SIG-M5 treated with dmso at 0.1 percent for 504 hours (cell line): ENCODE data around the gene VAV1.

Experiments used
- DNase-seq: peaks from one replicate; lab custom pipeline; 2025; ENCODE audit not compliant: unreplicated experiment; lab: John Stamatoyannopoulos, UW

The VAV1 gene

GRCh38 chr19:6886277-6886897, 113.9 kb downstream of the VAV1 start:
- DNase-seq = no peak

GRCh38 chr19:6887316-6887715, 114.8 kb downstream of the VAV1 start, which contains the start of gene ADGRE1:
Gene ADGRE1 (plus strand): TSS chr19:6887579. CDS start chr19:6887609, 30 bp downstream.
- DNase-seq = peak; percentile 56

GRCh38 chr19:6888967-6889366, 116.5 kb downstream of the VAV1 start:
- no peak for DNase-seq

DNA sequence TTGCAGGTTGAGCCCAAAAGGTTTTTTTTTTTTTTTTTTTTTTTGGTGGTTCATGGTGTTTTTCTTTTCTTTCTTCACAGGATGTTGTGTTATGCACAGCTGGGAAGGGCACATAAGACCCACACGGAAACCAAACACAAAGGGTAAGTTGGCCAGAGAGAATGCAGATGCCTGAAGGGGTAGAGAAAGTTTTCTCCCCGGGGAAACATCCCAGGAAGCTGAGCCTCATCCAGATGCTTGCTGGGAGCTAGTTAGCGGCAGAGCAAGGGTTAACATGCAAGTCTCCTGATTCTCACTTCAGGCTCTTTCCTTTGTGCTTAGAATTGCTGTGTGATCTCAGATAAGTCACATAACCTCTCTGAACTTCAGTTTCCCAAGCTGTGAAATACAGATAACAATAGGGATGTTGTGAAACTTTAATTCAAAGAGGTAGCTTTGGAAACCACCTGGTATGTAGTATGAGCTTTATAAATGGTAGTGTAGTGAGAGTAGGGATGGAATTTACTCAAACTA, 117.9 kb downstream of the VAV1 start:
- no peak for DNase-seq

- no peak for DNase-seq
Measured at GRCh38 chr19:6890938-6891337, 118.4 kb downstream of the VAV1 start.

GRCh38 chr19:6891761-6892385, 119.4 kb downstream of the VAV1 start:
- peak; percentile 92 for DNase-seq

DNA sequence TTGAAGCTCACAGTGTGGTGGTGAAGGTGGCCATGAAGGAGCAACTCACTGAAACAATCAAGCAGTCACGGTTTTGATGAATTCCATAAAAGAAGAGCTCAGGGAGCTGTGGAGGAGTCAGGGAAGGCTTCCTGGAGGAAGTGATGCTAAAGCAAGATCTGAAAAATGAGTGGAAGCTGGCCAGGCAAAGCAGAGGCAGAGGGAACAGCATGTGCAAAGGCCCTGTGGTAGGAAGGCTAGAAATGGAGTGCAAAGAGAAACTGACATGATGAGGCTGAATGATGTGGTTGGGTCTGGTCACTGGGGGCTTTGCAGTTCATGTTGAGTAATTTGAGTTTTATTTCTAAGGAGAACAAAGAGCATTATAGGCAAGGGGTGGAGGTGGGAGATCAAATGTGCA, 121.8 kb downstream of the VAV1 start:
- DNase-seq = no peak

- no peak for DNase-seq
Measured at GRCh38 chr19:6903446-6903845, 130.9 kb downstream of the VAV1 start.

GRCh38 chr19:6906559-6907060, 134.1 kb downstream of the VAV1 start:
- DNase-seq = no peak
